ENCODE data around the gene FAT1.
A peak's percentile ranks its signal among the peaks of the same experiment; 100 is the strongest.
"Not testable (repeated sequence)": the region's sequence is repeated elsewhere in the genome, so short reads cannot be mapped to it uniquely, and the experiment has no call there.

FAT1 gene

GRCh38 chr4:186676531-186677161 is 47.0 kb downstream of the FAT1 start:
- peak; percentile 83 for DNase-seq (ENCODE audit: low read depth)
- TF ChIP-seq, protein P1, sequence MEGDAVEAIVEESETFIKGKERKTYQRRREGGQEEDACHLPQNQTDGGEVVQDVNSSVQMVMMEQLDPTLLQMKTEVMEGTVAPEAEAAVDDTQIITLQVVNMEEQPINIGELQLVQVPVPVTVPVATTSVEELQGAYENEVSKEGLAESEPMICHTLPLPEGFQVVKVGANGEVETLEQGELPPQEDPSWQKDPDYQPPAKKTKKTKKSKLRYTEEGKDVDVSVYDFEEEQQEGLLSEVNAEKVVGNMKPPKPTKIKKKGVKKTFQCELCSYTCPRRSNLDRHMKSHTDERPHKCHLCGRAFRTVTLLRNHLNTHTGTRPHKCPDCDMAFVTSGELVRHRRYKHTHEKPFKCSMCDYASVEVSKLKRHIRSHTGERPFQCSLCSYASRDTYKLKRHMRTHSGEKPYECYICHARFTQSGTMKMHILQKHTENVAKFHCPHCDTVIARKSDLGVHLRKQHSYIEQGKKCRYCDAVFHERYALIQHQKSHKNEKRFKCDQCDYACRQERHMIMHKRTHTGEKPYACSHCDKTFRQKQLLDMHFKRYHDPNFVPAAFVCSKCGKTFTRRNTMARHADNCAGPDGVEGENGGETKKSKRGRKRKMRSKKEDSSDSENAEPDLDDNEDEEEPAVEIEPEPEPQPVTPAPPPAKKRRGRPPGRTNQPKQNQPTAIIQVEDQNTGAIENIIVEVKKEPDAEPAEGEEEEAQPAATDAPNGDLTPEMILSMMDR (IDR thresholded peaks at IDR 0.05; ENCODE audit: low read length, missing control alignments), result no peak
- H3K4me3 ChIP-seq (replicated peaks; ENCODE audit: low read depth, low read length), result no peak overlapping the region

DNA sequence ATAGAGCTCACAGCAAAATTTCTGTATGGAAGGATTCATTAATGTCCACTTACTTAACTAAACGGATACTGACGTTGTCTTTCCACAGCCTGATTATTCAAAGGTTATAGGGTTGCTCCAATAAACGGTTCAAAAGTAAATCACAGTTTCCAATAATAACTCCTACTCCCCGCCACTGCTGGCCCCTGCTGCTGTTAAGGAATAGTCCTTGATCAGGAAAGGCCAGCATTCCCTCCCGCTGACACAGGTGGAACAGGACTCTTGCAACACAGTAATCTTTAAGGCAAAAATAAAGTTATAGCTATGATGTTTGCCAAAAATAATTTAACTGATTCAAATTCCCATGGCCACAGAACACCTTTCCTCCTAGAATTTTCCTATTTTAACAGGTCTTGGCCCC is 53.9 kb downstream of the FAT1 start:
- TF ChIP-seq, protein P1 (IDR thresholded peaks at IDR 0.05; ENCODE audit: low read length, missing control alignments), result no peak
- no peak for DNase-seq (ENCODE audit: low read depth)
- no peak overlapping the region for H3K4me3 ChIP-seq (replicated peaks; ENCODE audit: low read depth, low read length)

DNA sequence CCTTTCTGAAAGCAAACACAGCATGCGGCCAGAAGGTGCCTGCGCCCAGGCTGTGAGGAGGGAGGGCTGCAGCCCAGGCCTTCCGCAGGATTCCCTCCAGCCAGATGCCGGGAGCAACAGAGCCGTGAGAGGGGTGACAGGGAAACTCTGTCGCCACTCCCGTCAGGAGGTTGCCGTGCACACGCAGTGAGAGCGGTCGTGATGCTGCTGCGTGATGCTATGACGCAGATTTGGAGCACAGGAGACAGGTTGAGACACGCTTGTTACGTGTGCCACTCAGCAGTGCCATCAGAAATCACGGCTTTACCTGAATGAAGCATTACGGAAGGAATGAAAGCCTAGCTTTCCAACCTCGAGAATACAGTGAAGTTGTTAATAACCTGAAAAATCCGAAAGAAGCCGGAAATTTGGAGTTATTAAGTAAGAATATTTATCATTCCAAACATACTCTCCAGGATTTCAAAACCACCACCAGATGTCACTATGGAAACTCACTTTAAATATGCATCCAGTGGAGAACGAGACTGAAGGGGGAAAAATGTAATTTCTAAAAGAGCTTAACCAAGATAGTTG is 54.4 kb downstream of the FAT1 start:
- no peak overlapping the region for H3K4me3 ChIP-seq (replicated peaks; ENCODE audit: low read depth, low read length)
- TF ChIP-seq, protein P1 (IDR thresholded peaks at IDR 0.05; ENCODE audit: low read length, missing control alignments), result peak; percentile 56
- peak; percentile 86 for DNase-seq (ENCODE audit: low read depth)

GRCh38 chr4:186666750-186667149 is 56.9 kb downstream of the FAT1 start:
- peak; percentile 14 for DNase-seq (ENCODE audit: low read depth)
- H3K4me3 ChIP-seq (replicated peaks; ENCODE audit: low read depth, low read length), result no peak overlapping the region
- TF ChIP-seq, protein P1 (IDR thresholded peaks at IDR 0.05; ENCODE audit: low read length, missing control alignments), result no peak

GRCh38 chr4:186666252-186666651 is 57.4 kb downstream of the FAT1 start:
- TF ChIP-seq, protein P1 (IDR thresholded peaks at IDR 0.05; ENCODE audit: low read length, missing control alignments), result no peak
- DNase-seq (ENCODE audit: low read depth), result peak; percentile 18
- no peak overlapping the region for H3K4me3 ChIP-seq (replicated peaks; ENCODE audit: low read depth, low read length)

DNA sequence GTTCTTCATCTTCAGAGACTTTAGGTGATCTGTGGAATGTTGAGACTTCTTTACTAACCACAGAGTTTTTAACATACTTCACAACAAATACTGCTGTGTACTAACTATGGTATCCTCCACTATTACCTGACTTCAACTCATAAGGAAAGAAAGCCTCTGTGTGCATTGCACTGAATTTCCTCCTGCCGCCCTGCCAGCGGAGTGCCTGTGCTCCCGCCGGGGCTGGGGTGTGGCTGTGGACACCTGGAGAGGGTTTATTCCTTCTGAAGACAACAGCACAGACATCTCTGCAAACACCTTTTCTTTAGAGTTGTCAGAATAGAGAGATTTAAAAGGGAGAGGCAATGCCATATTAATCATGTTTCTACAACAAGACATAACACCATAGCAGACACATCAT is 63.3 kb downstream of the FAT1 start:
- DNase-seq (ENCODE audit: low read depth), result no peak
- TF ChIP-seq, protein P1 (IDR thresholded peaks at IDR 0.05; ENCODE audit: low read length, missing control alignments), result no peak

GRCh38 chr4:186659935-186660334 is 63.7 kb downstream of the FAT1 start:
- no peak for DNase-seq (ENCODE audit: low read depth)
- TF ChIP-seq, protein P1 (IDR thresholded peaks at IDR 0.05; ENCODE audit: low read length, missing control alignments), result no peak
- H3K4me3 ChIP-seq (replicated peaks; ENCODE audit: low read depth, low read length), result no peak overlapping the region

More for the DNA sequence above, 63.3 kb downstream of the FAT1 start:
- no peak overlapping the region for H3K4me3 ChIP-seq (replicated peaks; ENCODE audit: low read depth, low read length)

DNA sequence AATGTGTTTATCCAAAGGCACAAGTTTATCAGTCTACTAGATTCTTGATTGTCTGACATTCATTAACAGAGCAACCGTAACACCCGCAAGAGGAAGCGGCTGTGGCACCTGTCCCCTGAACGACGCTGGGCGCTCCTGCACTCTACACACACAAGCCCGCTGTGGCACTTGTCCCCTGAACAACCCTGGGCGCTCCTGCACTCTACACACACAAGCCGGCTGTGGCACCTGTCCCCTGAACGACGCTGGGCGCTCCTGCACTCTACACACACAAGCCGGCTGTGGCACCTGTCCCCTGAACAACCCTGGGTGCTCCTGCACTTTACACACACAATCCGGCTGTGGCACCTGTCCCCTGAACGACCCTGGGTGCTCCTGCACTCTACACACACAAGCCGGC is 64.2 kb downstream of the FAT1 start:
- not testable (repeated sequence) for DNase-seq (ENCODE audit: low read depth); H3K4me3 ChIP-seq (replicated peaks; ENCODE audit: low read depth, low read length)

Measured in fibroblast of pulmonary artery (primary cell).